GM12874 (cell line): ENCODE measurements around the gene PDPK1.

Source experiments
- TF ChIP-seq, protein P1 (sequence below): IDR thresholded peaks from 2 replicates; pipeline ENCODE4 v1.5.1; 2011; ENCODE audit warnings: low read depth, mild to moderate bottlenecking, control low read depth, low read length, moderate library complexity; ENCODE audit not compliant: insufficient read depth

Gene PDPK1

DNA sequence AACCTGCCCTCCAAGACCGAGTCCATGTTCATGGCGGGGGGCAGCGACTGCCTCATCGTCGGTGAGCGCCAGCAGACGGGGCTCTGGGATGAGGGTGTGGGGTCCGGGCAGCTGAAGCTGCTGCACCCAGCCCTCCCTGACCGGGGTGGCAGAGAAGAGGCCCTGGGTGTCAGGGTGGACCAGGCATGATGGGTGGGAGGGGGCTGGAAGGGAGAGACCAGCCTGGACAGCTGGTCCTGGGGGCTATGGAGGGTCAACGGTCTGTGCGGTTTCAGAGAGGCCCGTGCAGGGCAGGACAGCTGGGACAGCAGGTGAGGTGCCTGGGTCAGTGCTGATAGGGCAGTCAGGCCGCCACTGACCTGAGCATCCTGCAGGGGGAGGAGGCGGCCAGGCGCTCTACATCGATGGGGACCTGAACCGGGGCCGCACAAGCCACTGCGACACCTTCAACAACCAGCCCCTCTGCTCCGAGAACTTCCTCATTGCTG lies 37.3 kb upstream of the PDPK1 start:
- TF ChIP-seq, protein P1, sequence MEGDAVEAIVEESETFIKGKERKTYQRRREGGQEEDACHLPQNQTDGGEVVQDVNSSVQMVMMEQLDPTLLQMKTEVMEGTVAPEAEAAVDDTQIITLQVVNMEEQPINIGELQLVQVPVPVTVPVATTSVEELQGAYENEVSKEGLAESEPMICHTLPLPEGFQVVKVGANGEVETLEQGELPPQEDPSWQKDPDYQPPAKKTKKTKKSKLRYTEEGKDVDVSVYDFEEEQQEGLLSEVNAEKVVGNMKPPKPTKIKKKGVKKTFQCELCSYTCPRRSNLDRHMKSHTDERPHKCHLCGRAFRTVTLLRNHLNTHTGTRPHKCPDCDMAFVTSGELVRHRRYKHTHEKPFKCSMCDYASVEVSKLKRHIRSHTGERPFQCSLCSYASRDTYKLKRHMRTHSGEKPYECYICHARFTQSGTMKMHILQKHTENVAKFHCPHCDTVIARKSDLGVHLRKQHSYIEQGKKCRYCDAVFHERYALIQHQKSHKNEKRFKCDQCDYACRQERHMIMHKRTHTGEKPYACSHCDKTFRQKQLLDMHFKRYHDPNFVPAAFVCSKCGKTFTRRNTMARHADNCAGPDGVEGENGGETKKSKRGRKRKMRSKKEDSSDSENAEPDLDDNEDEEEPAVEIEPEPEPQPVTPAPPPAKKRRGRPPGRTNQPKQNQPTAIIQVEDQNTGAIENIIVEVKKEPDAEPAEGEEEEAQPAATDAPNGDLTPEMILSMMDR = peak; percentile 22; the same call in 1 of the 2 replicates

GRCh38 chr16:2500918-2501750 lies 36.7 kb upstream of the PDPK1 start:
- TF ChIP-seq, protein P1 = peak; percentile 99

- TF ChIP-seq, protein P1 = no peak
Measured at GRCh38 chr16:2501946-2502895, 35.6 kb upstream of the PDPK1 start.

DNA sequence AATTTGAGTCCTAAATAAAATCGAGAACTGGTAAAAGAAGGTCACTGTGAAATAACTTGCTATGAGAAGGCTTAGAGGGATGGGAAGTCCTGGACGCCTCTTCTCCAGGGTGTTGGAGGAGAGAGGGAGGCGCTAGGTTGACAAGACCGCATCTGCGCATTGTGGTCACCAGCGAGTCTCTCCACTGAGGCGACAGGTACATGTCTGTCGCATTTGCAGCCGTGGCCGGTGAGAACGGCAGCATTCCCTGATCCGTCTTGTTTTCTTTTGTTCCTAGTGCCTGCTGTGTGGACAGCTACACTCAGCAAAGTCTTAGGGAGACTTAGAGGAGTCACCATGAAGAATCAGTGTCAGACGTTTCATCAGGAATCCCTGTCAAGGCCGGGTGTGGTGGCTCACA lies 32.1 kb upstream of the PDPK1 start:
- TF ChIP-seq, protein P1 = no peak

DNA sequence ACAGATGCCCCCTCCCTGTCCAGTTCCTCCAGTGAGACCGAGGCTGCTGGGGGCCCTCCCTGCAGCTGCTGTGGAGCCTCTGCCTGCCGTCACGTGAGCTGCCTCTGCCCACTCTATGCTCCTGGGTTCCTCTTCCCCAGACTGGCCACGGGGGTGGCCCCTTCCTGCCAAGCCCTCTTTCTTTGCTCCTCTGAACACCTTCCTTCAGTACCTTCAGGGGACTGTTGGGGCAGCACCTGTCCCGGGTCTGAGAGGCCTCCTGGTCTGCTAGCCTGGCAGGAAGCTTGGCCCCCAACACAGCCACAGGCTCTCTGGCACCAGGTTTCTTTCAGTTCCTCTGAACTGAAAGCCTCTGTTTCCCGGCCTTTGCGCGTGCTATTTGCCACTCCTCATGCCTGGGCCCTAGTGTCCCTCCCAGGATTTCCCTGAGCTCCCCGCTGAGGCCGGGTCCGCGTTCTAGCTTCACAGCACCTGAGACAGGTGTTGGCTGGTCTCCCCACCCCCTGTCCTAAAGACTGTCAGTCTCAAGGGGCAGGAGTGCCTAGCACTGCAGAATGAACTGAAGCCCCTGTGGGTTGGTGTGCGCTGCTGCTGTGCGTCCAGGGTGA lies 30.7 kb upstream of the PDPK1 start:
- TF ChIP-seq, protein P1 = peak; percentile 44; the same call in 1 of the 2 replicates

DNA sequence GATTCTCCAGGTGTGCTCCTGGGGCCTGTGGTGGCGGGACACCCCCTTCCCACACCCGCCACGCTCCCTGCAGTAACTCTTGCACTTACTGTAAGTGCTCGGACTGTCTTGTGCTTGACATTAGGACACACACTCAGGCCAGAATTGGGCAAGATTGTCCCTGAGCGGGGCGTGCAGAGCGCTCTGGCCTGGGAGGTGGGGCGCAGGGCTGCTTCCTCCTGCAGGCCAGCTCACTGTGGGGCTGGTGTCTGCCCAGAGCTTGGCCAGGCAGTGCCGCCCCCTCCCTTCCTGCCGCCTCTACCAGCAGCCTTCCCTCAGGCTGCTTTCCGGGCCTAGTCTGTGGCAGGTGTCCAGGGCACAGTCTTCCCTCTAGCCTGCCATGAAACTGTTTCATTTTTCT lies 30.2 kb upstream of the PDPK1 start:
- TF ChIP-seq, protein P1 = no peak

DNA sequence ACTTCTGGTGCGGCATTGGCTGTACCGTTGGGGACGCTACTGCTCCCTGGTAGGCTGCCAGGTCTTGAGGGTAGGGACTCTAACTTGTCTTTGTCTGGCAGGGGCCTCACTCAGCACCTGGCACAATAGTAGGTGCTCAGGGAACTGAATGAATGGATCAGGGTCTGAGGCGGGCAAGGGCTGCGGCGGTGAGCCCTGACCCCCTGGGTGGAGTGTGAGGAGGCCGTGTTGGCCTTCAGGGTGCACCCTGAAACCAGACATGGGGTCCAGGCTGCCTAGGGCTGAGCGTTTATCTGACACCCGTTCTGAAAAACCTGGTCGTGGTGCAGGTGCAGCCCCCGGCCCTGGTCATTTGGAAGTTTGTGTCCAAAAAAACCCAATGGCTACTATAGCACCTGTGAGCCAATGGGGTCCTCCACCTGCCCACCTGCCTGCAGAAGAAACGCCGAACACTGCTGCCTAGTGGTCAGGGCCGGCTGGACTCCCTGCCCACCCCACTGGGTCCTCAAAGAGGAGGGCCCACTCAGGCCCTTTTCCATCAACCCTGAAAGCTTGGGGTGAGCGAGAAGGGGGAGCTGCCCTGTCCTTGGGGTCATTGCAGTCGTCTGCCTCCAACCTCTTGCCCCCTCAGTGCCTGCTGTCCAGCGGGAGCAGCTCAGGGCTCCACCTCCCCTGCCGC lies 29.0 kb upstream of the PDPK1 start:
- TF ChIP-seq, protein P1 = no peak
